Right atrium auricular region (tissue), 2 donors: Measurements from ENCODE around the gene ENTR1. TPM values are rescaled to one million over a fixed set of nuclear protein-coding genes. Genes with fewer than 3 reads are reported as not detected.

Source experiments
- DNase-seq: peaks from one replicate; pipeline ENCODE4 v3.0.0-alpha.2; 2019; ENCODE audit warnings: low spot score
- H3K27ac ChIP-seq, 2 donors: fragments of 200-600 bp; sonication (generic); 1 replicate in 1 of 2; 2 replicates in 1 of 2; pipeline ENCODE4 v1.5.1; 2016 to 2019
- H3K27me3 ChIP-seq, 2 donors: fragments of 200-600 bp; sonication (generic); one replicate each; pipeline versions ENCODE4 v1.5.1 to v1.6.0; 2017 to 2019
- H3K36me3 ChIP-seq: fragments of 200-600 bp; sonication (generic); one replicate; pipeline ENCODE4 v1.5.1; 2016
- H3K4me1 ChIP-seq, 2 donors: fragments of 200-600 bp; sonication (generic); one replicate each; pipeline versions ENCODE4 v1.5.1 to v1.6.0; 2017 to 2019
- H3K4me3 ChIP-seq, 2 donors: fragments of 200-600 bp; sonication (generic); 1 replicate in 1 of 2; 2 replicates in 1 of 2; pipeline ENCODE4 v1.5.1; 2017 to 2019; ENCODE audit warnings: mild to moderate bottlenecking in 1 of 2, moderate library complexity in 1 of 2
- H3K9me3 ChIP-seq, 2 donors: fragments of 200-600 bp; sonication (generic); one replicate each; pipeline ENCODE4 v1.5.1; 2019
- total RNA-seq, 2 donors: library from RNA; depleted of rRNA; stranded (reverse); fragments of >200 nt; gene quantifications; one replicate each; pipeline ENCODE4 v1.1.0, GENCODE V29; 2016
- TF ChIP-seq, protein P1 (sequence below), 2 donors: fragments of 200-600 bp; sonication (generic); IDR thresholded peaks; one replicate each; pipeline ENCODE4 v1.5.1; 2019; ENCODE audit warnings: antibody characterized with exemption in 2 of 2

Gene ENTR1
- total RNA-seq, 2 donors from 2014 or later, result 10.3 to 17.6 TPM

DNA sequence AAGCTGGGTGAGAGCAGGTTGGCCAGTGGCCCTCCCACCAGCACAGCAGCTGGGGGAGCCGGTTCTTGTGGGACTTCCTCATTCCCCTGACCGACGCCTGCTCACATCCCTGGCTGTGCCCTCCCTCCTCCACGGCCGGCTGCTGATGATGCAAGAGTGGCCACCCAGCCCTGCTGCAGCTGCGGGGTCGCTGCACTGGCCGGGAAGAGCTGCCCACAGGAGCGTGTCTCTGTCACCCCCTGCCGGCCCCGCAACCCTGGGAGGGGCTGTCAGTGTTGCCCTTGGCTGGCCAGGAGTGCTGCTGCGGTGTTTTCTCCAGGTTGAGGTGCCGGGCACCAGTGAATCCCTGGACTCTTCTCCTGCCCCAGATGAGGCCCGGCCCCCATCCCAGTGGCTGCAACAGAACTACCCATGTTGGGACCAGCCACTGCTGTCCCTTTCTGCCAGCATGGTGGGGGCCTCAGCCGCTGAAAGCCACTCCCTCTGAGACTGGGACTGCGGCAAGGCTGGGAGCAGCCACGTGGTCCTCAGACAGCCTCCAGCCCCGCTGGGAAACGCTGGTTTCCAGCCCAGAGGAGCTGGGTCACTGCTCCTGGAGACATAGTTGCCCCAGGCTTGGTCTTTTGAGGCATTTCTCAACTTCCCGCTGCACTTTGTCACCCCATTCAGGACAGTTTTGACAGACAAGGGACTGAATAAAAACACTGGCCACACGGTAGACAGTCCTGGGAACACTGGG, 37.7 kb downstream of the ENTR1 start:
- H3K36me3 ChIP-seq, result no peaks in the 10 kb centered on the region
- H3K27me3 ChIP-seq, result no peaks in the 10 kb centered on the region
- no peak overlapping the region for H3K27ac ChIP-seq
- peaks cover 0 to 13% of the 10 kb centered on the region in 2 donors for H3K4me1 ChIP-seq
- DNase-seq, result peak; percentile 79
- no peaks in the 10 kb centered on the region for H3K9me3 ChIP-seq
- H3K4me3 ChIP-seq, result peak overlapping the region in 1 of 2 donors; percentile 27
- TF ChIP-seq, protein P1, sequence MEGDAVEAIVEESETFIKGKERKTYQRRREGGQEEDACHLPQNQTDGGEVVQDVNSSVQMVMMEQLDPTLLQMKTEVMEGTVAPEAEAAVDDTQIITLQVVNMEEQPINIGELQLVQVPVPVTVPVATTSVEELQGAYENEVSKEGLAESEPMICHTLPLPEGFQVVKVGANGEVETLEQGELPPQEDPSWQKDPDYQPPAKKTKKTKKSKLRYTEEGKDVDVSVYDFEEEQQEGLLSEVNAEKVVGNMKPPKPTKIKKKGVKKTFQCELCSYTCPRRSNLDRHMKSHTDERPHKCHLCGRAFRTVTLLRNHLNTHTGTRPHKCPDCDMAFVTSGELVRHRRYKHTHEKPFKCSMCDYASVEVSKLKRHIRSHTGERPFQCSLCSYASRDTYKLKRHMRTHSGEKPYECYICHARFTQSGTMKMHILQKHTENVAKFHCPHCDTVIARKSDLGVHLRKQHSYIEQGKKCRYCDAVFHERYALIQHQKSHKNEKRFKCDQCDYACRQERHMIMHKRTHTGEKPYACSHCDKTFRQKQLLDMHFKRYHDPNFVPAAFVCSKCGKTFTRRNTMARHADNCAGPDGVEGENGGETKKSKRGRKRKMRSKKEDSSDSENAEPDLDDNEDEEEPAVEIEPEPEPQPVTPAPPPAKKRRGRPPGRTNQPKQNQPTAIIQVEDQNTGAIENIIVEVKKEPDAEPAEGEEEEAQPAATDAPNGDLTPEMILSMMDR (IDR thresholded peaks at IDR 0.05), result peak in 1 of 2 donors; percentile 13

- Histone ChIP-seq H3K9me3 (no peaks in the 10 kb centered on the region), H3K4me3 (no peak overlapping the region), H3K4me1 (peaks cover 0 to 13% of the 10 kb centered on the region in 2 donors), H3K27ac (no peak overlapping the region), H3K27me3 (no peaks in the 10 kb centered on the region), H3K36me3 (no peaks in the 10 kb centered on the region)
- no peak for DNase-seq
- TF ChIP-seq, protein P1 (IDR thresholded peaks at IDR 0.05), result no peak
These were observed 38.4 kb downstream of the ENTR1 start for GRCh38 chr9:136372006-136372405.

DNA sequence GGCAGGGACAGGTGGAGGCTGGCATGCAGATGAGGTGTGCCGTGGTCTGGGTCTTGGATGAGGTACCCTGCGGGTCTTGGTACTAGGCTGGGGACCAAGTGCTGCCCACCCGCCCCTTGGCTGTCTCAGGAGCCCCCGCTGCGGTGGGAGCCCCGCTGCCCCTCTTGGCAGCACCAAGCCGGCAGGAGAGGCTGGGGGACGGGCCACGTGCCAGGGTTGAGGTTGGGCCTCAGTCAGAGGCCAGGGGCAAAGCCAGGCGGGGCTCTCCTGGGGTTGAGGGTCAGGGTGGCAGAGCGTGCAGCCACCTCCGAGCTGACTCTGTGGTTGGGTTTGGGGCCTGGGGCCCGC, 38.9 kb downstream of the ENTR1 start:
- Histone ChIP-seq H3K4me1 (peaks cover 0 to 13% of the 10 kb centered on the region in 2 donors), H3K27ac (no peak overlapping the region), H3K4me3 (no peak overlapping the region), H3K27me3 (no peaks in the 10 kb centered on the region), H3K9me3 (no peaks in the 10 kb centered on the region), H3K36me3 (no peaks in the 10 kb centered on the region)
- TF ChIP-seq, protein P1 (IDR thresholded peaks at IDR 0.05), result no peak
- no peak for DNase-seq

DNA sequence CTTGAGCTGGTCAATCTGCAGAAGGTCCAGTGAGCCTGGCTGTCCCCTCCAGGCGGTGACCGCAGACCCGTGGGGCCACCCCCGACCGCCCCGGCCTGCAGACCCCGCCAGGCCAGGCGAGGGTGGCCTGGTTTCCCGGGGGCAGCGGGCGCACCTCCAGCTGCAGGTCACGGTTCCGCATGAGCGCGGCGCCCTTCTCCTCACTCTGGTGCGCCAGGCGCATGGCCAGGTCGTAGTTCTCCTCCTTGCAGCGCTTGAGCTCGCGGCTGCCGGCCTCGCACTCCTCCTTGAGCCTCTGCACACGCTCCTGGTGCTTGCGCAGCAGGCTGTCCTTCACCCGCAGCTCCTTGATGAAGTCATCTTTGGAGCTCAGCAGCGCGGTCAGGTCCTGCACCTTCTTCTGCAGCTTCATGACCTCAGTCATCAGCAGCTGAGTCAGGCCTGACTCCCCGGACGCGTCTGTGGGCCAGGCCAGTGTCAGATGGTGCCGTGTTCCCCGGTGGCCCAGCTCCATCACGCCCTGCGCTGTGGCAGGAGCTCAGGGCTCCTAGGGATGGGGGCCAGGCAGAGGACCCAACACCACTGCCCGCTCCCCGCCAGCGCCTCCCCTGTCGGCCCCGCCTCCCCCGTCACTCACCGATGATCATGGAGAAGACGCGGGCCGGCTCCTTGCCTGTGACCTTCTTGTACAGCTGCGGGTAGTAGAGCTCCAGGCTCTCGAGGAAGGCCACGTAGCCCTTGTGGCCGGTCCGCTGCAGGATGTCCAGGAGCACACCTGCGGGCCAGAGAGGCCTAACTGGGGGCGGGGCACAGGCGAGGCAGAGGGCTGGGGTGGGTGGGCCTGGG, 39.5 kb downstream of the ENTR1 start:
- H3K4me3 ChIP-seq, result no peak overlapping the region
- H3K27me3 ChIP-seq, result no peaks in the 10 kb centered on the region
- DNase-seq, result no peak
- H3K27ac ChIP-seq, result no peak overlapping the region
- H3K9me3 ChIP-seq, result no peaks in the 10 kb centered on the region
- no peaks in the 10 kb centered on the region for H3K36me3 ChIP-seq
- peaks cover 0 to 13% of the 10 kb centered on the region in 2 donors for H3K4me1 ChIP-seq
- TF ChIP-seq, protein P1 (IDR thresholded peaks at IDR 0.05), result no peak

- Histone ChIP-seq H3K4me3 (no peak overlapping the region), H3K4me1 (peaks cover 0 to 17% of the 10 kb centered on the region in 2 donors), H3K27me3 (no peaks in the 10 kb centered on the region), H3K36me3 (no peaks in the 10 kb centered on the region), H3K9me3 (no peaks in the 10 kb centered on the region), H3K27ac (no peak overlapping the region)
- TF ChIP-seq, protein P1 (IDR thresholded peaks at IDR 0.05), result no peak
- DNase-seq, result no peak
These were observed 40.4 kb downstream of the ENTR1 start for GRCh38 chr9:136370037-136370436.
